GM12865 (cell line): ENCODE measurements around the gene PCOLCE2.

Experiments
- DNase-seq: peaks from one replicate; pipeline ENCODE4 v3.0.0; 2010; ENCODE audit warnings: low read depth
- H3K4me3 ChIP-seq: 2 replicates; pipeline ENCODE4 v1.5.1; 2011; ENCODE audit warnings: mild to moderate bottlenecking, low read depth, low read length, control low read depth
- TF ChIP-seq, protein P1 (sequence below): IDR thresholded peaks from 2 replicates; pipeline ENCODE4 v1.5.1; 2011; ENCODE audit warnings: low read length, control low read depth, low read depth, inconsistent platforms; ENCODE audit not compliant: insufficient read depth; ENCODE audit errors: missing control alignments

Gene PCOLCE2

DNA sequence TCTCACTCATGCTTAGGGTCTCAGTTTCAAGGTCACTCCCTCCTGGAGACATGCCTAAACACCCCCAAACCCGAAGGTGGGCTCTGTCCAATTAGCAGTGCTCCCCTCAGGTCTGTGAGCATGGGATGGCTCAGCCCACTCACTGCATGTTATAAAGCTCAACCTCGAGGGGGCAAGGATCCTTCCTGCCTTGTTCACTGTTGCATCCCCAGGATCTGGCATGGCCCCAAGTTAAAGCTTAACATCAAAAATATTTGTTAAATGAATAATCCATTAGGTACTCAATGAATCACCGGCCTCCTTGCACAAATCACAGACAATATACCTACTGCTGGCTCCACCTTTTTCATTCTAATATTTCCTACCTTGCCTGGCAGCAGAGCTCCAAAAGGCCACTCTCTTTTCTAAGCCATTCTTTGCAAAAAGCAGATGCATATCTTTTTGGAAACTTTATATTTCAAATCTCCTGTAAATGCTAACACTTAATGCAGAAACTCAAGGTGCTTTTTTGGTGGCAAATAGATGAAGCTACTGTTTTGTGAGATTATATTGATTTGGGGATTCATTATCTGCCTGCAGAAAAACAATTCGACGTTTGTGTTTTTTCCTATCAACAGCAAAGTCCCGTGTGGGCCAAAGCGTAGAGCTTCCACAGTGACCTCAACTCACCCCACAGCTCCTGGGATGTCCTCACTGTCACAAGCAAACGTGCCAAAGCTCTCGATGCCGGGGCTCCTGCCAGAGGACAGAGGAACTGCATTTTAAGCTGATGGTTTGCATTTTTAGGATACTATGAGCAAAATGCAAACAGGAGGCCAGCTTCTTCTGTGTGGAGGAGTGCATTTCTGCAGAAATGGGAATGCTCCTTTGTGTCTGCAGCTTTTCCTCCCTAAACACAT lies 35.4 kb downstream of the PCOLCE2 start:
- H3K4me3 ChIP-seq = no peak overlapping the region
- TF ChIP-seq, protein P1, sequence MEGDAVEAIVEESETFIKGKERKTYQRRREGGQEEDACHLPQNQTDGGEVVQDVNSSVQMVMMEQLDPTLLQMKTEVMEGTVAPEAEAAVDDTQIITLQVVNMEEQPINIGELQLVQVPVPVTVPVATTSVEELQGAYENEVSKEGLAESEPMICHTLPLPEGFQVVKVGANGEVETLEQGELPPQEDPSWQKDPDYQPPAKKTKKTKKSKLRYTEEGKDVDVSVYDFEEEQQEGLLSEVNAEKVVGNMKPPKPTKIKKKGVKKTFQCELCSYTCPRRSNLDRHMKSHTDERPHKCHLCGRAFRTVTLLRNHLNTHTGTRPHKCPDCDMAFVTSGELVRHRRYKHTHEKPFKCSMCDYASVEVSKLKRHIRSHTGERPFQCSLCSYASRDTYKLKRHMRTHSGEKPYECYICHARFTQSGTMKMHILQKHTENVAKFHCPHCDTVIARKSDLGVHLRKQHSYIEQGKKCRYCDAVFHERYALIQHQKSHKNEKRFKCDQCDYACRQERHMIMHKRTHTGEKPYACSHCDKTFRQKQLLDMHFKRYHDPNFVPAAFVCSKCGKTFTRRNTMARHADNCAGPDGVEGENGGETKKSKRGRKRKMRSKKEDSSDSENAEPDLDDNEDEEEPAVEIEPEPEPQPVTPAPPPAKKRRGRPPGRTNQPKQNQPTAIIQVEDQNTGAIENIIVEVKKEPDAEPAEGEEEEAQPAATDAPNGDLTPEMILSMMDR = no peak
- DNase-seq = no peak

- no peak overlapping the region for H3K4me3 ChIP-seq
- TF ChIP-seq, protein P1 = no peak
- peak; percentile 8 for DNase-seq
Observed at GRCh38 chr3:142852009-142852408, 36.9 kb downstream of the PCOLCE2 start.

GRCh38 chr3:142850395-142851023 lies 38.4 kb downstream of the PCOLCE2 start:
- no peak for DNase-seq
- H3K4me3 ChIP-seq = no peak overlapping the region
- TF ChIP-seq, protein P1 = no peak

DNA sequence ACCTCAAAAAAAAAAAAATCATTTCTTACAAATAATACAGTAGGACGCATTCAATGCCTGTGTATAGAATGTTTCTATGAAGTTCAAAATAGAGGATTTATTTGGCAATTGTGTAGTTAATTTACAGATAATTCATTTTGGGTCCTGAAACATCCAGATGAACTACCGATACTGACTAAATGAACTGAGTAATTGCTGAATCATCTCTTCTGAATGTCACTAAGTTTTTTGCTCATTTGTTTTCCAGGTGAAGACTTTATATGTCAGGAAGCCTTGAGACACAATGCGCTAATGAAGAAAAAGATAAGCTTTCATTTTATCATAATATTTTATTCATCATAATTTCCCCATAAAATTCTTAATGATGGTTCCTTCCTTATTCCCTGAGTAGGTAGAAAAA lies 39.7 kb downstream of the PCOLCE2 start:
- H3K4me3 ChIP-seq = no peak overlapping the region
- DNase-seq = no peak
- TF ChIP-seq, protein P1 = no peak

DNA sequence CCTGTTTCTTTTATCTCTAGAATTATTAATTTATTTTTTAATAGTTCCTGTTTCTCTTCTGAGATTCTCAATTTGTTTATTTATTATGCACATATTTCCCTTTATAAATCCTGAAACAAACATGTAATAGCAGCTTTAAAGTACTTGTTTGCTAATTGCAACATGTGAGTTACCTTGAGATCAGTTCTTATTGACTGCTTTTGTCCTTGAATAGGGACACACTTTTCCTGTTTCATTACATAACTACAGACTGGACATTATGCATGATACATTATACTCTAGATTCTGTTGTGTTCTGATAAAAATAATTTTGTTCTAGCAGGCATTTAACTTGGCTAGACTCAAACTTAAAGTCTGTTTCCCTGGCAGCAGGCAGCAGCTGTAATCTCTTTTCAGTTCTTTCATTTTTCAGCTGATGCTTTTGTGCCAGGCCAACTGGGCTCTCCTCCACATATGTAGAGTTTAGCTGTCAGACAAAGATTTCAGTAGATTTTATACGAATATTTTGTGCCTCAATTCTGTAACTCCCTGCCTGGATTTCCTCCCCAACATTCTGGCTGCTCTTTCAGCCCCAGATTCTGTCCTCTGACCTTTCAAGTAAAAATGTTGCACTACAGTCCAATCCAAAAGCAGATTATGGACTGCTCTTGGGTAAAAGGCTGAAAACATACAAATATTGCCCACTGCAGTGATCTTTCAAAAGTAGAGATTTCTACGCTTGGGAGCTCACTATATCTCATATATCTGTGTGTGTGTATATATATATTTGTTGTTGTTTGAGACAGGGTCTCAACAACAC lies 41.9 kb downstream of the PCOLCE2 start:
- TF ChIP-seq, protein P1 = no peak
- no peak overlapping the region for H3K4me3 ChIP-seq
- no peak for DNase-seq

DNA sequence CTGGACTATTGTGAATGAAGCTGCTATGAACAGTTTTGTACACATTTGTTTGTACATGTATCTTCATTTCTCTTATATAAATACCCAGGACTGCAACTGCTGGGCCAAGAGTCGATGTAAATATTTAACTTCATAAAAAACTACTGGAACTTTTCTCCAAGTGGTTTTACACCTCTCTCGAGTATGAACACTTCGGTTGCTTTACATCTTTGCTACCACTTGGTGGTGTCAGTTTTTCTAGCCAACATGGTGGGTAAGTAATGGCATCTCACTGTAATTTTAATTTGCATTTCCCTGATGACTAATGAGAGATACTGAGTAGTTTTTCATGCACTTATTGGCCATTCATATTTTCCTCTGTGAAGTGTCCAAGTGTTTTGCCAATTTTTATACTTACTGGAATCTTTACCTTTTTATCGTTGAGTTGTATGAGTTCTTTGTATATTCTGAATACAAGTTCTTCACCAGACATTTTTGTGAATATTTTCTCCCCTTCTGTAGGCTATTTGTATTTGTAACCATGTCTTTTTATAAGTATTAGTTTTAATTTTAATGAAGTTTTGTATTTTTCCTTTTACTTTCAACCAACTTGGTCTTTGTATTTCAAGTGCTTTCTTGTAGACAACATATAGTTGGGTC lies 44.4 kb downstream of the PCOLCE2 start:
- DNase-seq = peak; percentile 40
- TF ChIP-seq, protein P1 = peak; percentile 42
- no peak overlapping the region for H3K4me3 ChIP-seq
